ENCODE measurements around the gene ZNF579.
"Not testable (repeated sequence)": the region's sequence is repeated elsewhere in the genome, so short reads cannot be mapped to it uniquely, and the experiment has no call there.

The ZNF579 gene

DNA sequence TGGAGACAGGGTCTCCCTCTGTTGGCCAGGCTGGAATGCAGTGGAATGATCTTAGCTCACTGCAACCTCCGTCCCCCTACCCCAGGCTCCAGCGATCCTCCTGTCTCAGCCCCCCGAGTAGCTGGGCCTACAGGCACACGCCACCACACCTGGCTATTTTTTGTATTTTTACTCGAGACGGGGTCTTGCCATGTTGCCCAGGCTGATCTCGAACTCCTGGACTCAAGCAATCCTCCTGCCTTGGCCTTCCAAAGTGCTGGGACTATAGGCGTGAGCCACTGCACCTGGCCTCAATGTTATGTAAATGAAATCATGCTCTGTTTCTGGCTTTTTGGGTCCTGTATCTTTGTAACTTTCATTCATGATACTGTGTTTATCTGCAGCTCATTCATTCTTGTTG, 8.1 kb upstream of the ZNF579 start:
- no peak for TF ChIP-seq SPI1 (IDR thresholded peaks at IDR 0.05; ENCODE audit: low read depth, low read length)
- no peak for TF ChIP-seq TAF1 (IDR thresholded peaks at IDR 0.05; ENCODE audit: low read depth, low read length)
- TF ChIP-seq POLR2AphosphoS5 (IDR thresholded peaks at IDR 0.05; ENCODE audit: low read depth, low read length), result no peak
- TF ChIP-seq POLR2A (IDR thresholded peaks at IDR 0.05; ENCODE audit: low read depth, low read length), result no peak
- no peak for TF ChIP-seq POU2F2 (IDR thresholded peaks at IDR 0.05; ENCODE audit: low read depth, low read length)
- TF ChIP-seq PAX5 (IDR thresholded peaks at IDR 0.05; ENCODE audit: insufficient read depth, low read length, severe bottlenecking), result no peak
- no peak for DNase-seq (ENCODE audit: insufficient read length, low spot score)
- no peak for FAIRE-seq

DNA sequence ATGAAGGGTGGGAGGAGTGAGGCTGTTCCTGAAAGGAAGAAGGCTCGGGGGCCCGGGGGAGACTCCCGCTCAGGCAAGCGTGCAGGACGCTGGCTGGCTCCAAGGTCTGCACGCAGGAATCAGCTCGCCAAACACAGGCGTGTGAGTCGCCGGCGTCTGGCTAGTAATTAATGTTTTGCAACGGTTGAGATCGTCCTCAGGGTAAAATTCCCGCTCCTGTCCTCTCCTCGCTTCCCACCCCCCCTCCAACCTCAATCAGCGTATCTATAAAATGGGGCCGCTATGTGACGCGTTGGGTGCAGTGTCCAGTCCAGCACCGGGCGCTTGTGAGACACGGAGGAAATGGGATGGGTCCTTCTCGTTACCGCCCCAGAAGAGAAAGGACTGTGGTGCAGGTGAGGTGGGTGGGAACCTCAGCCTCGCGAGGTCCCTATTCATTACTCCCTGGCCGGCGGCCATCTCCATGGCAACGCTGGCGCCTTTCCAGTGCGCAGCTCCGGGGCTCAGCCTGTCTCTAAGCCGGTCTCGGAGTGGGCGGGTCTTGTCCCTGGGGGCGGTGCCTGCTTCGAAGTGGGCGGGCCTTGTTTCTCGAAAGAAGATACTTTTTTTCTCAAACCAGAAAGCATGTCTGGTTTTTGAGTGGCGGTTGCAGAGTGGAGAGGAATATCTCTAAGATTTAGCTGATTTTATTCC, 6.5 kb upstream of the ZNF579 start:
- TF ChIP-seq POLR2A (IDR thresholded peaks at IDR 0.05; ENCODE audit: low read depth, low read length) (no peak), POU2F2 (IDR thresholded peaks at IDR 0.05; ENCODE audit: low read depth, low read length) (no peak), TAF1 (IDR thresholded peaks at IDR 0.05; ENCODE audit: low read depth, low read length) (no peak), PAX5 (IDR thresholded peaks at IDR 0.05; ENCODE audit: insufficient read depth, low read length, severe bottlenecking) (no peak), POLR2AphosphoS5 (IDR thresholded peaks at IDR 0.05; ENCODE audit: low read depth, low read length) (no peak), SPI1 (IDR thresholded peaks at IDR 0.05; ENCODE audit: low read depth, low read length) (no peak)
- DNase-seq (ENCODE audit: insufficient read length, low spot score), result peak; percentile 94
- peak; percentile 94 for FAIRE-seq

DNA sequence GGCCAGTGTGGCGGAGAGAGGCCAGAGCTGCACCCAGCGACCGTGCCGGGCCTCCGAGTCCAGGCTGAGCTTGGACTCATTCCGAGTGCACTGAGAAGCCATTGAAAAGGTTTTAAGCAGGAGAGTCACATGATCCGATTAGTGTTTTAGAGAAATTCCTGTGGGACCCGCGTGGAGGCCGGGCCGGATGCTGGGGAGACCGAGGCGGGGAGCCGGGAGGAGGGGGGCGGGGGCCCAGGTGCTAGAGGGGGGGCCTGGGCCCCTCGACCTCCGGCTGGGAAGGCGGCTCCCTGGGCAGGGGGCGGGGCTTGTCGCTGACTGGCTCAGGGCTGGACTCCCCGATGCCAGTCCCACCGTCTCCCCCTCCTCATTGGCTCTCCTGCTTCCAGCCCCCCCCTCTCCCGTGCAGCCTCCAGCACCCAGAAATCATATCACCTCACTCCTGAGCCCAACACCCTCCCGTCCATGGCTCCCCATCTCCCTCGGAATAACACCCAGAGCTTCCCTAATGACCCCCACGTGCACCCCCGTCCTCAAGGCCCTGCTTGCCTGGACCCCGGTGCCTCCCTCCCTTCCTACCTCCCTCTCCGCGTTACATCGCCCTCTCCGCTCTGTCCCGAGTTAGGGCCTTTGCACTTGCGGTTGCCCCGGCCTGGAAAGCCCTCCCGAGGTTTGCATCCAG, 5.2 kb upstream of the ZNF579 start:
- no peak for TF ChIP-seq TAF1 (IDR thresholded peaks at IDR 0.05; ENCODE audit: low read depth, low read length)
- TF ChIP-seq POLR2A (IDR thresholded peaks at IDR 0.05; ENCODE audit: low read depth, low read length), result no peak
- no peak for TF ChIP-seq SPI1 (IDR thresholded peaks at IDR 0.05; ENCODE audit: low read depth, low read length)
- TF ChIP-seq PAX5 (IDR thresholded peaks at IDR 0.05; ENCODE audit: insufficient read depth, low read length, severe bottlenecking), result no peak
- TF ChIP-seq POU2F2 (IDR thresholded peaks at IDR 0.05; ENCODE audit: low read depth, low read length), result no peak
- no peak for TF ChIP-seq POLR2AphosphoS5 (IDR thresholded peaks at IDR 0.05; ENCODE audit: low read depth, low read length)
- no peak for FAIRE-seq
- no peak for DNase-seq (ENCODE audit: insufficient read length, low spot score)

DNA sequence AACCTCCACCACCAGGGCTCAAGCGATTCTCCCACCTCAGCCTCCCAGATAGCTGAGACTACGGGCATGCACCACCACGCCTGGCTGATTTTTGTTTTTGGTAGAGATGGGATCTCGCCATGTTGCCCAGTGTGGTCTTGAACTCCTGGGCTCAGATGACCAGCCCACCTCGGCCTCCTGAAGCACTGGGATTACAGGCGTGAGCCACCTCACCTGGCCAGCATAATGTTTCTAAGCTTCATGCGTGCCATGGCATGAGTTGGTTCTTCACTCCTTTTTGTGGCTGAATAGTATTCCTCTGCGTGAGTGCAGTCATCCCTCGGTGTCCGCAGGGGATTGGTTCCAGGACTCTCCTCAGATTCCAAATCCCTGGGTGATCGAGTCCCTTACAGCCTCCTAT, 4.2 kb upstream of the ZNF579 start:
- no peak for FAIRE-seq
- no peak for TF ChIP-seq SPI1 (IDR thresholded peaks at IDR 0.05; ENCODE audit: low read depth, low read length)
- no peak for TF ChIP-seq POLR2AphosphoS5 (IDR thresholded peaks at IDR 0.05; ENCODE audit: low read depth, low read length)
- no peak for TF ChIP-seq TAF1 (IDR thresholded peaks at IDR 0.05; ENCODE audit: low read depth, low read length)
- no peak for TF ChIP-seq POU2F2 (IDR thresholded peaks at IDR 0.05; ENCODE audit: low read depth, low read length)
- no peak for TF ChIP-seq POLR2A (IDR thresholded peaks at IDR 0.05; ENCODE audit: low read depth, low read length)
- TF ChIP-seq PAX5 (IDR thresholded peaks at IDR 0.05; ENCODE audit: insufficient read depth, low read length, severe bottlenecking), result no peak
- DNase-seq (ENCODE audit: insufficient read length, low spot score), result no peak

DNA sequence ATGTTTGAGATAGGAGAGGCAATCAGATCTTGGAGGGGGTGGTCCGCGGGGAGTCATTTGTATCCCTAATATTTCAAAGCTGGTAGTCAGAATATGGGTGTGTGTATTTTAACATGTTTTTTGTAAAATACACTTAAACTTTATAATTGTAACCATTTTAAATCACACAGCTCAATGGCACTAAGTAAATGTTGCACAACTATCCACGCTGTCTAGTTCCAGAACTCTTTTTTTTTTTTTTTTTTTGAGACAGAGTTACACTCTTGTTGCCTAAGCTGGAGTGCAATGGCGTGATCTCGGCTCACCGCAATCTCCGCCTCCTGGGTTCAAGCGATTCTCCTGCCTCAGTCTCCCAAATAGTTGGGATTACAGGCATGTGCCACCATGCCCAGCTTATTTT, 3.2 kb upstream of the ZNF579 start:
- not testable (repeated sequence) for DNase-seq (ENCODE audit: insufficient read length, low spot score); FAIRE-seq

DNA sequence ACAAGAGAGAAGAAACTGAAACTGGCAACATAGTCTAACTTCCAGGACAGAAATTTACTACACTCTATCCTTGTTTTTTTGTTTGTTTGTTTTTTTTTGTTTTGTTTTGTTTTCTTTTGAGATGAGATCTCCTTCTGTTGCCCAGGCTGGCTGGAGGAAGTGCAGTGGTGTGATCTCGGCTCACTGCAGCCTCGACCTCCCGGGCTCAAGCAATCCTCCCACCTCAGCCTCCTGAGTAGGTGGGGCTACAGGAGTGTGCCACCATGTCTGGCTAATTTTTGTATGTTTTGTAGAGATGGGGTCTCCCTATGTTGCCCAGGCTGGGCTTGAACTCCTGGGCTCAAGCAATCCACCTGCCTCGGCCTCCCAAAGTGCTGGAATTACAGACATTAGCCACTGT, 1.6 kb upstream of the ZNF579 start:
- FAIRE-seq; DNase-seq (ENCODE audit: insufficient read length, low spot score): not testable (repeated sequence)

DNA sequence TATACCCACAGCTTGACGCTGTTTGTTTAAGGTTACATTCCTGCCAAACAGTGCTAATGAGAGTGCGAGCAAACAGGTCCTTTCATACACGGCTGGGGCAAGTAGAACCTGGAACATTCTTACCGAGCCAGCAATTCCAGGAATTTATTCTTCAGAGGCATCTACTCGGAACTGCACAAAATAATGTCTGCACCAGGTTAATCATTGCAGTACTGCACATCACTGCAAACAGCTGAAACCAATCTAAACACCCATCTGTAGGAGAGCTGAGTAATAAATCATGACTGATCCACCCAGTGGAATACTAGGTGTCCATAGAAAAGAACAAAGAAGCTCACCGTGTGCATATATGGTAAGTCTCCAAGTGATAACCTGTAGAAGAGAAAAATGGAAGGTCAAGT, 1.2 kb upstream of the ZNF579 start:
- no peak for TF ChIP-seq POLR2A (IDR thresholded peaks at IDR 0.05; ENCODE audit: low read depth, low read length)
- TF ChIP-seq POLR2AphosphoS5 (IDR thresholded peaks at IDR 0.05; ENCODE audit: low read depth, low read length), result no peak
- no peak for TF ChIP-seq POU2F2 (IDR thresholded peaks at IDR 0.05; ENCODE audit: low read depth, low read length)
- TF ChIP-seq SPI1 (IDR thresholded peaks at IDR 0.05; ENCODE audit: low read depth, low read length), result no peak
- FAIRE-seq (no peak), DNase-seq (ENCODE audit: insufficient read length, low spot score) (no peak)

DNA sequence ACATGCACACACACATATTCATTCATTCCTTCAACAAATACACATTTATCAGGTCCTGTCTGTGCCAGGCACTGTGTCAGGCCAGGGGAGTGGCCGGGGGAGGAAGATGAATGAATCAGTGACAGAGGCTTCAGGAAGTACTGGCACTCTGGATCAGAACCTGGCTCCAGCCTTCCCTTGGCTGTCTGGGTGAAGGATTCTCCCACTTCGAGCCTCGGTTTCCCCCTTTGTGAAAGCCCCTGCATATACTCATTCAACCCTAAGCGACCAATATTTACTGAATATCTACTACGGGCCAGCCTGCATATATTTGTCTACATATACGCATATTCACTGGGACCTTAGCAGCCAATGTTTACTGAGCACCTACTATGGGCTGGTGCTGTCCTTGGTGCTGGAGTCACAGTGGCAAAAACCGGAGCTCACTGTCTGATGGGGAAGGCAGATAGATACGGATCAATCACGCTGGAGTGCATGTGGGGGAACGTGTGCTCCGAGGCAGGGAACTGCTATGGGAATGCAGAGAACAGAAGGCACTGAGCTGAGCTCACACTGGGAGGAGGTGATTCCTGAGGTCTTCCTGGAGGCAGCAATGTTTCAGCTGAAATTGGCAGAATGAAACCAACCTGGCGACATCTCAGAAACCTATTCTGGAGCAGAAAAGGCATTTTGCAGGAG, 636 bp upstream of the ZNF579 start:
- TF ChIP-seq POLR2AphosphoS5 (IDR thresholded peaks at IDR 0.05; ENCODE audit: low read depth, low read length), result no peak
- no peak for TF ChIP-seq POLR2A (IDR thresholded peaks at IDR 0.05; ENCODE audit: low read depth, low read length)
- TF ChIP-seq SPI1 (IDR thresholded peaks at IDR 0.05; ENCODE audit: low read depth, low read length), result no peak
- TF ChIP-seq TAF1 (IDR thresholded peaks at IDR 0.05; ENCODE audit: low read depth, low read length), result no peak
- TF ChIP-seq POU2F2 (IDR thresholded peaks at IDR 0.05; ENCODE audit: low read depth, low read length), result no peak
- TF ChIP-seq PAX5 (IDR thresholded peaks at IDR 0.05; ENCODE audit: insufficient read depth, low read length, severe bottlenecking), result no peak
- no peak for DNase-seq (ENCODE audit: insufficient read length, low spot score)
- FAIRE-seq, result peak; percentile 72

DNA sequence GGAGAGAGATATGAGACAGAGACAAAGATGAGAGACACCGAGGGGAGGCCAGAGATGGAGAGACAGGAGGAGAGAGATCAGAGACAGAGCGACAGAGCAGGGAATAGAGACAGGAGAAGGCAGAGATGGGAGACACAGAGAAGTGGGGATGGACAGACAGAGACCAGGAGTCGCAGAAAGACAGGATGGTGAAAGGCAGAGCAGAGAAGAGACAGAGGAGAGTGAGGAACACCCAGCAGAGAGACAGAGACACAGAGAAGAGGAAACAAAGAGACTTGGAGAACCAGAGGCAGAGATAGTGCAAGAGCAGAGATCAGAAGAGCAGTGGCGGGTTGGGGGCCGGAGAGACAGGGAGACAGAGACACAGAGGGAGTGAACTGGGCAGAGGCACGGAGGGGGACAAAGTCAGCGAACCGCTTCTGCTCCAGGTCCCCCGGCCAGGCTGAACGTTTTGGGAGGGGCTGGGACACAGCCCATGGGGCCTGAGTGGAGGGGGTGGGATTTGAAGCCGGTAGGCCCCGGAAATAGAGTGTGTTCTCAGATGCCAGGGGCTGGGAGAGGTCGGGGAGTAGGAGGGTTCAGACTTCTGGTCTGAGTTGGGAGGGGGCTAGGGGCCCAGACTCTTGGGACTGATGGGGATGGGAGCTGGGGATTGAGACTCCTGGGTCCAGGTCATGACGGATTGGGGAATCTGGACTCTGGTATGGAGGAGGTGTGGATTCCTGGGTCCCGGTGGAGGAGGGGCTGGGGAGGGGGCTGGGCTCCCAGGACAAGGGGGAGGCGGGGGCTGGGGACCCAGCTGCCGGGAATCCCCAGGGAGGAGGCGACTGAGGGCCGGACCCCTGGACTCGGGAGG, 654 bp downstream of the ZNF579 start:
- DNase-seq (ENCODE audit: insufficient read length, low spot score), result no peak
- no peak for FAIRE-seq
- TF ChIP-seq POLR2A (IDR thresholded peaks at IDR 0.05; ENCODE audit: low read depth, low read length) (no peak), TAF1 (IDR thresholded peaks at IDR 0.05; ENCODE audit: low read depth, low read length) (no peak), SPI1 (IDR thresholded peaks at IDR 0.05; ENCODE audit: low read depth, low read length) (no peak), POU2F2 (IDR thresholded peaks at IDR 0.05; ENCODE audit: low read depth, low read length) (no peak), PAX5 (IDR thresholded peaks at IDR 0.05; ENCODE audit: insufficient read depth, low read length, severe bottlenecking) (no peak), POLR2AphosphoS5 (IDR thresholded peaks at IDR 0.05; ENCODE audit: low read depth, low read length) (no peak)
